ENCODE measurements around the gene MAGI3. TPM values are rescaled to one million over a fixed set of nuclear protein-coding genes. Genes with fewer than 3 reads are reported as not detected.

Gene MAGI3
- total RNA-seq, 1 experiment from 2014 or later = 7.2 TPM

DNA sequence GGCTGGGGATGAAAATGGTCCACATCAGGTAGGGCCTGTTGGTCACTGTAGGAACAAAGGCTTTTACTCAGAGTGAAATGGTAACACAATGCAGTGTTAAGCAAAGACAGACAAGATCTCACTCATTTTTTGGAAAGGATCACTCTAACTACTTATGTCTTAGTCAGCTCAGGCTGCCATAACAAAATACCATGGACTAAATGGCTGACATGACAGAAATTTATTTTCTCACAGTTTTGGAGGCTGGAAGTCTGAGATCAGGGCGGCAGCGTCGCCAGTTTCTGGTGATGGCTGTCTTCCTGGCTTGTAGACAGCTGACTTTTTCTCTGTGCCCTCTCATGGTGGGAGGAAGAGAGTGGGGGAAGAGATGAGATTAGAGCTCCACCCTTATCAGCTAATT lies 10.2 kb upstream of the MAGI3 start:
- no peak overlapping the region for H3K9ac ChIP-seq (ENCODE audit: low read length)
- no peak overlapping the region for H3K4me3 ChIP-seq (ENCODE audit: low read length)
- no peaks in the 10 kb centered on the region for H3K4me1 ChIP-seq (ENCODE audit: insufficient read depth, low read length)
- ATAC-seq (no peak), DNase-seq (no peak)
- no peaks in the 10 kb centered on the region for H3K79me2 ChIP-seq (ENCODE audit: low read length)
- no peaks in the 10 kb centered on the region for H3F3A ChIP-seq (ENCODE audit: low read length, unreplicated experiment)
- H3K27me3 ChIP-seq (ENCODE audit: low read length) = no peaks in the 10 kb centered on the region
- no peak overlapping the region for H2AFZ ChIP-seq (ENCODE audit: low read length)
- CTCF ChIA-PET = no interaction called here
- H3K4me2 ChIP-seq (ENCODE audit: low read length) = no peak overlapping the region
- H3K9me2 ChIP-seq (replicated peaks; ENCODE audit: low read length) = no peaks in the 10 kb centered on the region
- H3K36me3 ChIP-seq (ENCODE audit: low read depth, low read length) = no peaks in the 10 kb centered on the region
- BruUV-seq (replicated peaks) = no TSS peak
- TF ChIP-seq, protein P1, sequence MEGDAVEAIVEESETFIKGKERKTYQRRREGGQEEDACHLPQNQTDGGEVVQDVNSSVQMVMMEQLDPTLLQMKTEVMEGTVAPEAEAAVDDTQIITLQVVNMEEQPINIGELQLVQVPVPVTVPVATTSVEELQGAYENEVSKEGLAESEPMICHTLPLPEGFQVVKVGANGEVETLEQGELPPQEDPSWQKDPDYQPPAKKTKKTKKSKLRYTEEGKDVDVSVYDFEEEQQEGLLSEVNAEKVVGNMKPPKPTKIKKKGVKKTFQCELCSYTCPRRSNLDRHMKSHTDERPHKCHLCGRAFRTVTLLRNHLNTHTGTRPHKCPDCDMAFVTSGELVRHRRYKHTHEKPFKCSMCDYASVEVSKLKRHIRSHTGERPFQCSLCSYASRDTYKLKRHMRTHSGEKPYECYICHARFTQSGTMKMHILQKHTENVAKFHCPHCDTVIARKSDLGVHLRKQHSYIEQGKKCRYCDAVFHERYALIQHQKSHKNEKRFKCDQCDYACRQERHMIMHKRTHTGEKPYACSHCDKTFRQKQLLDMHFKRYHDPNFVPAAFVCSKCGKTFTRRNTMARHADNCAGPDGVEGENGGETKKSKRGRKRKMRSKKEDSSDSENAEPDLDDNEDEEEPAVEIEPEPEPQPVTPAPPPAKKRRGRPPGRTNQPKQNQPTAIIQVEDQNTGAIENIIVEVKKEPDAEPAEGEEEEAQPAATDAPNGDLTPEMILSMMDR (conservative IDR thresholded peaks at IDR 0.05; ENCODE audit: low read depth, low read length) = no peak
- no peak for TF ChIP-seq EZH2 (IDR thresholded peaks at IDR 0.05; ENCODE audit: low read length, unreplicated experiment)
- TF ChIP-seq EZH2phosphoT487 (IDR thresholded peaks at IDR 0.05; ENCODE audit: borderline replicate concordance, low read length) = no peak
- intact Hi-C loops (cut with micrococcal nuclease) = no loop called here
- H3K27ac ChIP-seq (ENCODE audit: low read length) = no peak overlapping the region
- POLR2A ChIA-PET (ENCODE audit: unreplicated experiment) = no interaction called here
- H4K20me1 ChIP-seq (ENCODE audit: low read length) = no peaks in the 10 kb centered on the region
- H3K9me3 ChIP-seq (ENCODE audit: low read length) = no peaks in the 10 kb centered on the region

DNA sequence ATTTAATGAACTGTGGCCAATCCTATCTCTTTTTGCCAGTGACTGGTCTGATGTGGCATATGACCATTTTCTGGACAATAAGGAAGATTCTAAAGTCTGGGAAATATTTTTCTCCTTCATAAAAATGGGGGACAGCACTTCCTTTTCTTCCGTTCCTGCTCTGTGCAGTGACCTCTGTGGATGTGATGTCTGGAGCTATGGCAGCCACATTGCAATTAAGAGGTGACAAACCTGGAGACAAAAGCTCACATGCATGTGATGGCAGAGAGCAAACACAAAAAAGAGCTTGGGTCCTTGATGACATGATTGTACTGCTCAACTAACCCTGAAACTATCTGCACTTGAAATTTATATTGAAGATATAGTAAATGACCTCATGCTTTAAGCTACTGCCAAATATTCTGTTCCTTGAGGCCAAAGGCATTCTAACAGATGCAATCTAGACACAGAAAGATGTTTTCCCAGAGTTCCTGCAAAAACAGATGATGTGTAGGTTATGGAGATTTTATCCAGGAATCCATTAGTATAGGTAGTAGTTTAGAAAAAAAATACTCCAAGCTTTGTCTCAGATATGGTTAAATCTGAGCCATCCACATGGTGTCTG lies 2.2 kb upstream of the MAGI3 start:
- 0 out of 2 replicates have a peak, but pooled peaks cover 6% of the 10 kb centered on the region for H4K20me1 ChIP-seq (ENCODE audit: low read length)
- peak overlapping the region; percentile 75 for H3K4me3 ChIP-seq (ENCODE audit: low read length)
- intact Hi-C loops (cut with micrococcal nuclease) = loop anchor here (2.0 kb wide), 1 partner anchor 247 kb away; no protein-coding TSS in a partner anchor
- H3K9me2 ChIP-seq (replicated peaks; ENCODE audit: low read length) = no peaks in the 10 kb centered on the region
- H3K27ac ChIP-seq (ENCODE audit: low read length) = 0 out of 2 replicates have a peak overlapping the region, but pooled peaks have one; percentile 9
- H2AFZ ChIP-seq (ENCODE audit: low read length) = peak overlapping the region; percentile 95; the same call in 1 of the 2 replicates
- no peak overlapping the region for H3K9ac ChIP-seq (ENCODE audit: low read length)
- ChIA-PET CTCF (interaction anchor here (0.8 to 1.3 kb wide), 2 partner anchors 69 to 246 kb away, joined by 3 to 4 read pairs; no protein-coding TSS in a partner anchor), POLR2A (ENCODE audit: unreplicated experiment) (no interaction called here)
- BruUV-seq (replicated peaks) = no TSS peak
- H3K9me3 ChIP-seq (ENCODE audit: low read length) = no peaks in the 10 kb centered on the region
- no peaks in the 10 kb centered on the region for H3K36me3 ChIP-seq (ENCODE audit: low read depth, low read length)
- peaks cover 19% of the 10 kb centered on the region for H3K4me1 ChIP-seq (ENCODE audit: insufficient read depth, low read length)
- DNase-seq = peak; percentile 7
- ATAC-seq = no peak
- H3F3A ChIP-seq (ENCODE audit: low read length, unreplicated experiment) = no peaks in the 10 kb centered on the region
- H3K79me2 ChIP-seq (ENCODE audit: low read length) = peaks cover 22% of the 10 kb centered on the region
- no peak for TF ChIP-seq EZH2 (IDR thresholded peaks at IDR 0.05; ENCODE audit: low read length, unreplicated experiment)
- TF ChIP-seq, protein P1 (conservative IDR thresholded peaks at IDR 0.05; ENCODE audit: low read depth, low read length) = no peak
- no peaks in the 10 kb centered on the region for H3K27me3 ChIP-seq (ENCODE audit: low read length)
- peak overlapping the region; percentile 99 for H3K4me2 ChIP-seq (ENCODE audit: low read length)

Data from PC-3 (cell line).